ENCODE results near the gene ACTR1B.

Gene ACTR1B

GRCh38 chr2:97670471-97670870, 6.6 kb upstream of the ACTR1B start:
- TF ChIP-seq CTCF (conservative IDR thresholded peaks at IDR 0.05; ENCODE audit: low read depth, low read length): no peak
- Histone ChIP-seq H3K4me2 (no peak overlapping the region), H3K9ac (no peak overlapping the region), H4K20me1 (ENCODE audit: insufficient read depth) (no peaks in the 10 kb centered on the region), H3K27me3 (ENCODE audit: insufficient read depth, low read depth) (no peaks in the 10 kb centered on the region), H2AFZ (ENCODE audit: low read depth) (no peak overlapping the region), H3K4me3 (IDR thresholded peaks at IDR 0.05; ENCODE audit: insufficient read depth, low read depth, low read length) (no peak overlapping the region), H3K27ac (no peak overlapping the region), H3K4me1 (ENCODE audit: low read depth, poor library complexity, severe bottlenecking) (no peaks in the 10 kb centered on the region), H3K36me3 (ENCODE audit: insufficient read depth) (no peaks in the 10 kb centered on the region), H3K79me2 (ENCODE audit: insufficient read depth, low read depth) (no peaks in the 10 kb centered on the region)

DNA sequence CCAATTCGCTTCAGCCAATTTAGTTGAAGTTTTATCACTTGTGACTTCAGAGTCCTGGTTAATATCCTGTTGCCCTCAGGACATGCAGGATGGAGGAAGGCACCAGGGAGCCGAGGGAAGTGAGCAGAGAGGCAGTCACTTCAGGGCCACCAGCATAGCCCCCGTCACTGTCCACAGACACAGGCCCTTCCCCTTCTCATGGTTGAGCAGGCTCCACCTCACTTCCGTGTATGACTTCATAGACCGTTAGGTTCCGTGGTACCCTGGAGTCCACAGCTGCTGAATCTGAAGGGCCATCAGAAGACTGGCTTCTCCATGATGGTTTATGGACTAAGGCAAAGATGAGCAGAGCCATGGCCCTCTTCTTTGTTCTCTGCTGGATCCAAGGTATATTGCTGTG, 5.6 kb upstream of the ACTR1B start, which contains the start of gene C2orf92:
Gene C2orf92, plus strand, starts transcription at position 266 of the 400 bp plus-strand sequence. Its CDS starts 76 bp downstream, at position 342.
- H2AFZ ChIP-seq (ENCODE audit: low read depth): no peak within 1 kb of the TSS

DNA sequence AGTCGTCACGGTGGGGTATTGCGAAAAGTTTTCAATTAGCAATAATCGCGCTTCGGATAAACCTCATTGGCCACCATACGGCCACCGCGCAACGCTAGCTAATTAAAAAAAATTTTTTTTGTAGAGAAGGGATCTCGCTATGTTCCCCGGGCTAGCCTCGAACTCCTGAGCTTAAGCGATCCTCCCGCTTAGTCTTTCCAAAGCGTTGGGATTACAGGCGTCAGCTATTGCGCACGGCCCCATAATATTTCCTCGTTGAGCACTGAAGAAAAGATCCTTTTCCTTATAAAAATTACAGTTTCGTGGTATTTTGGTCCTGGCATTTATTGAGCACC, 759 bp upstream of the ACTR1B start:
- 0 out of 2 replicates have a peak, but pooled peaks have one; percentile 22 for TF ChIP-seq CTCF (conservative IDR thresholded peaks at IDR 0.05; ENCODE audit: low read depth, low read length)
- Histone ChIP-seq H3K27me3 (ENCODE audit: insufficient read depth, low read depth) (no peaks in the 10 kb centered on the region), H3K9ac (peak overlapping the region; percentile 99), H3K36me3 (ENCODE audit: insufficient read depth) (no peaks in the 10 kb centered on the region), H3K4me2 (peak overlapping the region; percentile 67), H3K27ac (peak overlapping the region; percentile 99), H2AFZ (ENCODE audit: low read depth) (peak overlapping the region; percentile 77), H4K20me1 (ENCODE audit: insufficient read depth) (no peaks in the 10 kb centered on the region), H3K4me1 (ENCODE audit: low read depth, poor library complexity, severe bottlenecking) (peaks cover 12% of the 10 kb centered on the region), H3K79me2 (ENCODE audit: insufficient read depth, low read depth) (peaks cover 26% of the 10 kb centered on the region; the same call in 1 of the 2 replicates), H3K4me3 (IDR thresholded peaks at IDR 0.05; ENCODE audit: insufficient read depth, low read depth, low read length) (peak overlapping the region; percentile 58)

More for the DNA sequence above, 5.6 kb upstream of the ACTR1B start, which contains the start of gene C2orf92:
- Histone ChIP-seq H3K9ac (no peak within 1 kb of the TSS), H3K79me2 (ENCODE audit: insufficient read depth, low read depth) (no peaks in the 10 kb centered on the region), H3K4me3 (IDR thresholded peaks at IDR 0.05; ENCODE audit: insufficient read depth, low read depth, low read length) (no peak within 1 kb of the TSS), H3K36me3 (ENCODE audit: insufficient read depth) (no peaks in the 10 kb centered on the region), H3K27ac (no peak within 1 kb of the TSS), H3K4me2 (no peak within 1 kb of the TSS), H4K20me1 (ENCODE audit: insufficient read depth) (no peaks in the 10 kb centered on the region), H3K4me1 (ENCODE audit: low read depth, poor library complexity, severe bottlenecking) (no peaks in the 10 kb centered on the region), H3K27me3 (ENCODE audit: insufficient read depth, low read depth) (no peaks in the 10 kb centered on the region)
- no peak for TF ChIP-seq CTCF (conservative IDR thresholded peaks at IDR 0.05; ENCODE audit: low read depth, low read length)

- Histone ChIP-seq H3K4me2 (peak overlapping the region; percentile 50; the same call in 1 of the 2 replicates), H3K4me1 (ENCODE audit: low read depth, poor library complexity, severe bottlenecking) (peaks cover 12% of the 10 kb centered on the region), H3K27me3 (ENCODE audit: insufficient read depth, low read depth) (no peaks in the 10 kb centered on the region), H3K79me2 (ENCODE audit: insufficient read depth, low read depth) (peaks cover 26% of the 10 kb centered on the region; the same call in 1 of the 2 replicates), H2AFZ (ENCODE audit: low read depth) (peak overlapping the region; percentile 25; the same call in 1 of the 2 replicates), H3K36me3 (ENCODE audit: insufficient read depth) (no peaks in the 10 kb centered on the region), H3K9ac (peak overlapping the region; percentile 76), H3K27ac (peak overlapping the region; percentile 46), H3K4me3 (IDR thresholded peaks at IDR 0.05; ENCODE audit: insufficient read depth, low read depth, low read length) (no peak overlapping the region), H4K20me1 (ENCODE audit: insufficient read depth) (no peaks in the 10 kb centered on the region)
- TF ChIP-seq CTCF (conservative IDR thresholded peaks at IDR 0.05; ENCODE audit: low read depth, low read length): no peak
Measured at GRCh38 chr2:97663626-97663961, 250 bp downstream of the ACTR1B start.
